ENCODE results near the gene RWDD4.

RWDD4 gene

GRCh38 chr4:183686461-183686860 lies 27.5 kb upstream of the RWDD4 start:
- no peak overlapping the region for H3K4me3 ChIP-seq (ENCODE audit: low read depth, low read length)
- no peak for DNase-seq (ENCODE audit: low read depth)
- TF ChIP-seq CTCF (conservative IDR thresholded peaks at IDR 0.05; ENCODE audit: low read depth, low read length) = no peak

GRCh38 chr4:183681119-183681518 lies 22.1 kb upstream of the RWDD4 start:
- DNase-seq (ENCODE audit: low read depth) = no peak
- TF ChIP-seq CTCF (conservative IDR thresholded peaks at IDR 0.05; ENCODE audit: low read depth, low read length) = no peak

GRCh38 chr4:183675625-183676024 lies 16.6 kb upstream of the RWDD4 start:
- no peak for TF ChIP-seq CTCF (conservative IDR thresholded peaks at IDR 0.05; ENCODE audit: low read depth, low read length)
- DNase-seq (ENCODE audit: low read depth) = peak; percentile 16
- H3K4me3 ChIP-seq (ENCODE audit: low read depth, low read length) = no peak overlapping the region

More at GRCh38 chr4:183681119-183681518, 22.1 kb upstream of the RWDD4 start:
- no peak overlapping the region for H3K4me3 ChIP-seq (ENCODE audit: low read depth, low read length)

DNA sequence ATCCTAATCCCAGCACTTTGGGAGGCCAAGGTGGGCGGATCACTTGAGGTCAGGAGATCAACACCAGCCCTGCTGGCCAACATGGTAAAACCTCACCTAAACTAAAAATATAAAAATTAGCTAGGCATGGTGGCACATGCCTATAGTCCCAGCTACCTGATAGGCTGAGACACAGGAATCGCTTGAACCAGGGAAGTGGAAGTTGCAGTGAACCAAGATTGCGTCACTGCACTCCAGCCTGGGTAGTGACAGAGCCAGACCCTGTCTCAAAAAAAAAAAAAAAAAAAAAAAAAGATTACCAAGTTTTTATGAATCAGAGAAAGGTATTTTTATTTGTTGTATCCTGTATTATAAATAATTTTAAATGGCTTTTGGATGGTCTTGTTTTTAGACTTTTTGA lies 15.2 kb upstream of the RWDD4 start:
- DNase-seq (ENCODE audit: low read depth) = no peak
- no peak for TF ChIP-seq CTCF (conservative IDR thresholded peaks at IDR 0.05; ENCODE audit: low read depth, low read length)

DNA sequence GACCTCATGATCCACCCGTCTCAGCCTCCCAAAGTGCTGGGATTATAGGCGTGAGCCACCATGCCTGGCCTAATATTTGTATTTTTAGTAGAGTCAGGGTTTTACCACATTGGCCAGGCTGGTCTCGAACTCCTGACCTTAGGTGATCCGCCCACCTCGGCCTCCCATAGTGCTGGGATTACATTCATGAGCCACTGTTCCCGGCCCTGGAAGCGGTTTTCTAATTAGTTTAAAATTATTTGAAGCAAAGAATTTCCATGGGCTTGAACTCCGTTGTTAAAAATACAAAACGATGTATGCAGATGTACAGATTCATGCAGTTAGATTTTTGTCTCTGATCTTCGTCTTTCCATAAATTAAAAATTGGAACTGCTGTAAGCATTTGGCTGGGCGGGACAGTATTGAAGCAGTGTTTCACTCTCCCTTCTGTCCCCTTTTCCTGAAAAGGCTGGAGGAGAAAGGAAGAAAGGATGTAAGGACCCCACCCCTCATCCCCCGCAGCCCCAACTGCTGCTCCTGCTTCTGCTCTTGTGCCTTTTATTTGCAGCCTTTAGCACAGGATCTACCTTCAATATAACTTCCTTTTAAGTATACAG lies 12.1 kb upstream of the RWDD4 start:
- no peak for TF ChIP-seq CTCF (conservative IDR thresholded peaks at IDR 0.05; ENCODE audit: low read depth, low read length)
- DNase-seq (ENCODE audit: low read depth) = no peak

More for the DNA sequence above, 15.2 kb upstream of the RWDD4 start:
- H3K4me3 ChIP-seq (ENCODE audit: low read depth, low read length) = no peak overlapping the region

GRCh38 chr4:183670251-183670650 lies 11.3 kb upstream of the RWDD4 start:
- TF ChIP-seq CTCF (conservative IDR thresholded peaks at IDR 0.05; ENCODE audit: low read depth, low read length) = no peak

More for the DNA sequence above, 12.1 kb upstream of the RWDD4 start:
- no peak overlapping the region for H3K4me3 ChIP-seq (ENCODE audit: low read depth, low read length)

GRCh38 chr4:183666088-183666487 lies 7.1 kb upstream of the RWDD4 start:
- H3K4me3 ChIP-seq (ENCODE audit: low read depth, low read length) = no peak overlapping the region
- no peak for DNase-seq (ENCODE audit: low read depth)
- TF ChIP-seq CTCF (conservative IDR thresholded peaks at IDR 0.05; ENCODE audit: low read depth, low read length) = no peak

More at GRCh38 chr4:183670251-183670650, 11.3 kb upstream of the RWDD4 start:
- no peak overlapping the region for H3K4me3 ChIP-seq (ENCODE audit: low read depth, low read length)
- no peak for DNase-seq (ENCODE audit: low read depth)
